ENCODE results near the gene PACRGL.
"Not testable (repeated sequence)": the region's sequence is repeated elsewhere in the genome, so short reads cannot be mapped to it uniquely, and the experiment has no call there.

- not testable (repeated sequence) for TF ChIP-seq ZNF274 (IDR thresholded peaks at IDR 0.05; ENCODE audit: low read depth, low read length); SUZ12 (IDR thresholded peaks at IDR 0.05; ENCODE audit: extremely low read depth, insufficient read depth, insufficient read length)
These were observed 45.7 kb downstream of the PACRGL start for GRCh38 chr4:20746000-20746399.

Data from NT2/D1 (cell line).